ENCODE measurements around the gene DNAI7. TPM values are rescaled to one million over a fixed set of nuclear protein-coding genes. Genes with fewer than 3 reads are reported as not detected.

The DNAI7 gene
- total and polyA plus RNA-seq, 2 donors (not counting 1 experiment from before 2014, with no cell fraction given), result 0.62 TPM; not detected in 1

DNA sequence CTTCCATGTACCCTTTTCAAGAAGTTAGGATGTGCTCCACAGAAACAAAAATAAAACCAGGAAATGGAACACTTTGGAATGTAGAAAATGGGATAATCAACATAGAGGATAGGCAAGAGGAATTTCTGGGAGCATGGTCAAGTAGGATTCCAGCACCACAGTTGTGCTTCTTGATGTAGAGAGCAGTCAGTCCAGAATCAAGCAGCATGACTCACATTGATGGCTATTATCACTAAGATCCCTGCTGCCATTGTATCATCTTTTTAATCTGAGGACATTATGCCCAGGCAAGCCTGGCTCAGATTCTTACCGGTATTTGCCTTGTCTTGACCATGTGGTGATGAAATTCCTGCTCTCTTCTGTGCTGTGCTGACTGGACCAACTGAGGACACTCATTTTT, 5.7 kb upstream of the DNAI7 start:
- ATAC-seq (ENCODE audit: low read depth), result no peak
- WGBS (ENCODE audit: insufficient coverage), result 100% methylated on average over 1 of the region's 1 CpG
- Histone ChIP-seq H3K36me3 (replicated peaks in 1 of 2; ENCODE audit: control extremely low read depth in 1 of 2, control insufficient read depth in 1 of 2, extremely low read depth in 1 of 2, insufficient read depth in 2 of 2, low read length in 1 of 2) (peaks cover 0 to 12% of the 10 kb centered on the region in 2 experiments), H3K9ac (ENCODE audit: low read length) (no peak overlapping the region), H3K9me3 (ENCODE audit: control extremely low read depth in 1 of 3, control insufficient read depth in 2 of 3, insufficient read depth in 1 of 3, low read length in 2 of 3) (no peaks in the 10 kb centered on the region), H2AFZ (ENCODE audit: insufficient read depth, low read depth, low read length, poor library complexity, severe bottlenecking) (no peak overlapping the region), H3K4me3 (ENCODE audit: control extremely low read depth in 1 of 5, extremely low read depth in 1 of 5, insufficient read depth in 1 of 5, low read depth in 2 of 5, low read length in 4 of 5) (no peak overlapping the region), H3K27ac (ENCODE audit: low read length in 2 of 2) (no peak overlapping the region), H3K79me2 (ENCODE audit: control insufficient read depth, insufficient read depth, low read length) (peaks cover 14% of the 10 kb centered on the region), H3K4me2 (replicated peaks; ENCODE audit: low read depth, low read length, poor library complexity, severe bottlenecking) (no peak overlapping the region), H3K4me1 (ENCODE audit: control insufficient read depth in 2 of 2, insufficient read depth in 2 of 2, low read length in 2 of 2) (peaks cover 9 to 10% of the 10 kb centered on the region in 2 donors), H3K27me3 (replicated peaks in 1 of 4; ENCODE audit: control extremely low read depth in 1 of 4, control insufficient read depth in 3 of 4, insufficient read depth in 4 of 4, low read length in 3 of 4) (no peaks in the 10 kb centered on the region), H4K20me1 (ENCODE audit: control insufficient read depth, insufficient read depth, low read length, poor library complexity, severe bottlenecking) (no peaks in the 10 kb centered on the region)
- H3K4me1 Mint-ChIP-seq, result peaks cover 35% of the 10 kb centered on the region
- no peaks in the 10 kb centered on the region for H3K9me3 Mint-ChIP-seq (ENCODE audit: insufficient read depth)
- no peaks in the 10 kb centered on the region for H3K27me3 Mint-ChIP-seq
- POLR2A ChIA-PET, result no interaction called here
- intact Hi-C loops (cut with micrococcal nuclease), result no loop called here
- no peak overlapping the region for H3K4me3 Mint-ChIP-seq
- DNase-seq, result no peak
- TF ChIP-seq EZH2 (IDR thresholded peaks at IDR 0.05; ENCODE audit: borderline replicate concordance, insufficient read depth, low read depth, low read length, poor library complexity, severe bottlenecking), result no peak
- no peak overlapping the region for H3K27ac Mint-ChIP-seq
- CTCF ChIA-PET, result interaction anchor here (1.2 to 1.6 kb wide), 2 partner anchors 46 to 209 kb away, joined by 4 to 5 read pairs; no protein-coding TSS in a partner anchor

DNA sequence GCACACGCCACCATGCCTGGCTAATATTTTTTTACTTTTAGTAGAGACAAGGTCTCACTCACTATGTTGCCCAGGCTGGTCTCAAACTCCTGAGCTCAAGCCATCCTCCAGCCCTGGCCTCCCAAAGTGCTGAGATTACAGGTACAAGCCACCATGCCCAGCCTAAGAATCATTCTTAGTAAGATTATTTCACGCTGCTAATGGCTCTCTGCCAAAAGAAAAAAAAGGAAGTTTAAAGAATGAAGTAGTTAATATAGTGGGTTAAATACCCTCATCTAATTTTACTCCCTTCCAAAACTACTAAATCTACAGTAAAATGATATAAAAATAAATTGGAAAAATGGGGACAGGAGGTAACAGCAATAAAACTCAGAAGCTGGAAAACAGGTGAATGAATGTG, 2.6 kb upstream of the DNAI7 start:
- no peak for DNase-seq
- Histone ChIP-seq H4K20me1 (ENCODE audit: control insufficient read depth, insufficient read depth, low read length, poor library complexity, severe bottlenecking) (no peaks in the 10 kb centered on the region), H3K27ac (ENCODE audit: low read length in 2 of 2) (no peak overlapping the region), H3K4me2 (replicated peaks; ENCODE audit: low read depth, low read length, poor library complexity, severe bottlenecking) (no peak overlapping the region), H3K79me2 (ENCODE audit: control insufficient read depth, insufficient read depth, low read length) (peaks cover 19% of the 10 kb centered on the region), H3K9me3 (ENCODE audit: control extremely low read depth in 1 of 3, control insufficient read depth in 2 of 3, insufficient read depth in 1 of 3, low read length in 2 of 3) (no peaks in the 10 kb centered on the region), H3K9ac (ENCODE audit: low read length) (no peak overlapping the region), H3K27me3 (replicated peaks in 1 of 4; ENCODE audit: control extremely low read depth in 1 of 4, control insufficient read depth in 3 of 4, insufficient read depth in 4 of 4, low read length in 3 of 4) (no peaks in the 10 kb centered on the region), H2AFZ (ENCODE audit: insufficient read depth, low read depth, low read length, poor library complexity, severe bottlenecking) (no peak overlapping the region), H3K4me1 (ENCODE audit: control insufficient read depth in 2 of 2, insufficient read depth in 2 of 2, low read length in 2 of 2) (peaks cover 14 to 18% of the 10 kb centered on the region in 2 donors), H3K4me3 (ENCODE audit: control extremely low read depth in 1 of 5, extremely low read depth in 1 of 5, insufficient read depth in 1 of 5, low read depth in 2 of 5, low read length in 4 of 5) (no peak overlapping the region), H3K36me3 (replicated peaks in 1 of 2; ENCODE audit: control extremely low read depth in 1 of 2, control insufficient read depth in 1 of 2, extremely low read depth in 1 of 2, insufficient read depth in 2 of 2, low read length in 1 of 2) (no peaks in the 10 kb centered on the region)
- no CpG with 5 or more reads among the region's 2 CpGs for WGBS (ENCODE audit: insufficient coverage)
- intact Hi-C loops (cut with micrococcal nuclease), result loop anchor here (10.0 kb wide), 1 partner anchor 1737 kb away; the partner anchor contains the start of genes FGFR1OP2 and INTS13
- no peak overlapping the region for H3K4me3 Mint-ChIP-seq
- ChIA-PET CTCF (interaction anchor here (1.2 to 2.0 kb wide), 2 partner anchors 13 to 43 kb away, joined by 4 to 9 read pairs; no protein-coding TSS in a partner anchor), POLR2A (interaction anchor here (0.6 kb wide), 1 partner anchor 40 kb away, joined by 5 read pairs; no protein-coding TSS in a partner anchor)
- H3K4me1 Mint-ChIP-seq, result peaks cover 49% of the 10 kb centered on the region
- H3K27me3 Mint-ChIP-seq, result no peaks in the 10 kb centered on the region
- ATAC-seq (ENCODE audit: low read depth), result no peak
- TF ChIP-seq, protein P1, sequence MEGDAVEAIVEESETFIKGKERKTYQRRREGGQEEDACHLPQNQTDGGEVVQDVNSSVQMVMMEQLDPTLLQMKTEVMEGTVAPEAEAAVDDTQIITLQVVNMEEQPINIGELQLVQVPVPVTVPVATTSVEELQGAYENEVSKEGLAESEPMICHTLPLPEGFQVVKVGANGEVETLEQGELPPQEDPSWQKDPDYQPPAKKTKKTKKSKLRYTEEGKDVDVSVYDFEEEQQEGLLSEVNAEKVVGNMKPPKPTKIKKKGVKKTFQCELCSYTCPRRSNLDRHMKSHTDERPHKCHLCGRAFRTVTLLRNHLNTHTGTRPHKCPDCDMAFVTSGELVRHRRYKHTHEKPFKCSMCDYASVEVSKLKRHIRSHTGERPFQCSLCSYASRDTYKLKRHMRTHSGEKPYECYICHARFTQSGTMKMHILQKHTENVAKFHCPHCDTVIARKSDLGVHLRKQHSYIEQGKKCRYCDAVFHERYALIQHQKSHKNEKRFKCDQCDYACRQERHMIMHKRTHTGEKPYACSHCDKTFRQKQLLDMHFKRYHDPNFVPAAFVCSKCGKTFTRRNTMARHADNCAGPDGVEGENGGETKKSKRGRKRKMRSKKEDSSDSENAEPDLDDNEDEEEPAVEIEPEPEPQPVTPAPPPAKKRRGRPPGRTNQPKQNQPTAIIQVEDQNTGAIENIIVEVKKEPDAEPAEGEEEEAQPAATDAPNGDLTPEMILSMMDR (IDR thresholded peaks at IDR 0.05), result no peak
- no peak for TF ChIP-seq EZH2 (IDR thresholded peaks at IDR 0.05; ENCODE audit: borderline replicate concordance, insufficient read depth, low read depth, low read length, poor library complexity, severe bottlenecking)
- H3K9me3 Mint-ChIP-seq (ENCODE audit: insufficient read depth), result no peaks in the 10 kb centered on the region
- no peak overlapping the region for H3K27ac Mint-ChIP-seq

All from B cell (primary cell).